SK-N-SH (cell line): ENCODE data around the gene PHLPP2.

Experiments
- FOXJ3 ChIP-seq: sonication (generic); formaldehyde crosslinking; IDR thresholded peaks from 2 replicates; pipeline ENCODE4 v1.5.1; 2020; ENCODE audit warnings: mild to moderate bottlenecking, missing genetic modification reagents
- JUND ChIP-seq: IDR thresholded peaks from 2 replicates; pipeline ENCODE4 v1.4.0; 2012
- POLR2AphosphoS5 ChIP-seq: IDR thresholded peaks from 2 replicates; pipeline ENCODE4 v1.6.1; 2012; ENCODE audit warnings: low read depth, low read length
- RCOR1 ChIP-seq: fragments of 150-350 bp; IDR thresholded peaks from 2 replicates; pipeline ENCODE4 v1.6.1; 2017; ENCODE audit warnings: antibody characterized with exemption, low read length
- REST ChIP-seq: IDR thresholded peaks from 2 replicates; pipeline ENCODE4 v1.6.1; 2012; ENCODE audit warnings: mild to moderate bottlenecking, low read depth, low read length, moderate library complexity
- TAF1 ChIP-seq: IDR thresholded peaks from 2 replicates; pipeline ENCODE4 v1.6.1; 2012; ENCODE audit warnings: low read depth, mild to moderate bottlenecking, low read length, moderate library complexity, borderline replicate concordance
- TCF12 ChIP-seq: IDR thresholded peaks from 2 replicates; pipeline ENCODE4 v1.4.0; 2012
- USF2 ChIP-seq: fragments of 150-350 bp; IDR thresholded peaks from 2 replicates; pipeline ENCODE4 v1.6.1; 2017; ENCODE audit warnings: antibody characterized with exemption, low read length, low read depth, borderline replicate concordance
- ZBTB33 ChIP-seq: IDR thresholded peaks from 2 replicates; pipeline ENCODE4 v1.4.0; 2012; ENCODE audit warnings: low read depth, borderline replicate concordance
- TF ChIP-seq, protein P1 (sequence below): fragments of 200-600 bp; sonication (generic); IDR thresholded peaks from 2 replicates; pipeline ENCODE4 v1.6.1; 2017; ENCODE audit warnings: antibody characterized with exemption, mild to moderate bottlenecking, moderate library complexity
- TF ChIP-seq, protein P2 (sequence below): IDR thresholded peaks from 2 replicates; pipeline ENCODE4 v1.4.0; 2012; ENCODE audit warnings: low read depth, borderline replicate concordance

DNA sequence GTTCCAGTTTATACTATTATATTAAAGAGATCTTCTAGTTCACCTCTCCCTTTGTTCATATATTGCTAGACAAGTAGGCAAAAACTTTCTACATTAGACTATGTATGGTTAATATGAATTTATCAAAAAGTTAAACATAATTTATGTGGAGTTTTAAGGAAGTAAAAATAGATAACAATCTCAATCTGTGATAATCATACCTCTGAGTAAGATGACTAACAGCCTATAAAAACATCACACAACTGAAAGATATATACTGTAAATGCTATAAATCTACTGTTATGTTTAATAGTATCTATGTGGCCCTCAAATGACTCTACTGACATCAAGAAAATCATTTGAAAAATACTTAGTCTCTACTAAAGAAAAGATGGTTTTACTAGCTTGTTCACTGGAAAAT, 47.1 kb upstream of the PHLPP2 start:
- no peak for TF ChIP-seq JUND
- no peak for TF ChIP-seq TCF12
- TF ChIP-seq, protein P1, sequence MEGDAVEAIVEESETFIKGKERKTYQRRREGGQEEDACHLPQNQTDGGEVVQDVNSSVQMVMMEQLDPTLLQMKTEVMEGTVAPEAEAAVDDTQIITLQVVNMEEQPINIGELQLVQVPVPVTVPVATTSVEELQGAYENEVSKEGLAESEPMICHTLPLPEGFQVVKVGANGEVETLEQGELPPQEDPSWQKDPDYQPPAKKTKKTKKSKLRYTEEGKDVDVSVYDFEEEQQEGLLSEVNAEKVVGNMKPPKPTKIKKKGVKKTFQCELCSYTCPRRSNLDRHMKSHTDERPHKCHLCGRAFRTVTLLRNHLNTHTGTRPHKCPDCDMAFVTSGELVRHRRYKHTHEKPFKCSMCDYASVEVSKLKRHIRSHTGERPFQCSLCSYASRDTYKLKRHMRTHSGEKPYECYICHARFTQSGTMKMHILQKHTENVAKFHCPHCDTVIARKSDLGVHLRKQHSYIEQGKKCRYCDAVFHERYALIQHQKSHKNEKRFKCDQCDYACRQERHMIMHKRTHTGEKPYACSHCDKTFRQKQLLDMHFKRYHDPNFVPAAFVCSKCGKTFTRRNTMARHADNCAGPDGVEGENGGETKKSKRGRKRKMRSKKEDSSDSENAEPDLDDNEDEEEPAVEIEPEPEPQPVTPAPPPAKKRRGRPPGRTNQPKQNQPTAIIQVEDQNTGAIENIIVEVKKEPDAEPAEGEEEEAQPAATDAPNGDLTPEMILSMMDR: no peak
- TF ChIP-seq, protein P2, sequence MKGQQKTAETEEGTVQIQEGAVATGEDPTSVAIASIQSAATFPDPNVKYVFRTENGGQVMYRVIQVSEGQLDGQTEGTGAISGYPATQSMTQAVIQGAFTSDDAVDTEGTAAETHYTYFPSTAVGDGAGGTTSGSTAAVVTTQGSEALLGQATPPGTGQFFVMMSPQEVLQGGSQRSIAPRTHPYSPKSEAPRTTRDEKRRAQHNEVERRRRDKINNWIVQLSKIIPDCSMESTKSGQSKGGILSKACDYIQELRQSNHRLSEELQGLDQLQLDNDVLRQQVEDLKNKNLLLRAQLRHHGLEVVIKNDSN: no peak
- TF ChIP-seq FOXJ3 (CRISPR knock-in tag): no peak
- TF ChIP-seq TAF1: no peak
- TF ChIP-seq RCOR1: no peak
- no peak for TF ChIP-seq POLR2AphosphoS5
- no peak for TF ChIP-seq USF2
- no peak for TF ChIP-seq REST
- no peak for TF ChIP-seq ZBTB33
